GM21367 (cell line): Measurements from ENCODE around the gene SKA1.
"Not testable (repeated sequence)": the region's sequence is repeated elsewhere in the genome, so short reads cannot be mapped to it uniquely, and the experiment has no call there.

Experiments
- ATAC-seq: cut with Tn5 transposase; IDR thresholded peaks from one replicate; pipeline ENCODE4 v1.9.1; 2021; ENCODE audit not compliant: unreplicated experiment

The SKA1 gene

GRCh38 chr18:50428531-50429206 is 53.8 kb downstream of the SKA1 start:
- ATAC-seq, result no peak

- ATAC-seq, result no peak
Observed at GRCh38 chr18:50429207-50429948, 54.5 kb downstream of the SKA1 start.

- no peak for ATAC-seq
Observed at GRCh38 chr18:50432915-50433314, 58.1 kb downstream of the SKA1 start.

GRCh38 chr18:50436742-50437141 is 61.9 kb downstream of the SKA1 start:
- ATAC-seq, result not testable (repeated sequence)

GRCh38 chr18:50439460-50440015 is 64.7 kb downstream of the SKA1 start:
- no peak for ATAC-seq

GRCh38 chr18:50441016-50441415 is 66.2 kb downstream of the SKA1 start:
- ATAC-seq, result no peak

GRCh38 chr18:50441501-50441900 is 66.7 kb downstream of the SKA1 start:
- no peak for ATAC-seq
